Fibroblast of lung (primary cell): ENCODE measurements around the gene PAX3. TPM values are rescaled to one million over a fixed set of nuclear protein-coding genes. Genes with fewer than 3 reads are reported as not detected.

ENCODE experiments used
- DNase-seq, 2 donors: peaks; one replicate each; pipeline versions ENCODE4 v3.0.0 to v3.0.0-alpha.2; 2010; ENCODE audit warnings: low read depth in 2 of 2
- H2AFZ ChIP-seq: 2 replicates; pipeline ENCODE4 v1.5.1; 2012; ENCODE audit warnings: low read length, control low read depth, inconsistent platforms
- H3K27ac ChIP-seq: 2 replicates; pipeline ENCODE4 v1.5.1; 2011; ENCODE audit warnings: low read length, control low read depth; ENCODE audit not compliant: insufficient read depth
- H3K27me3 ChIP-seq: 2 replicates; pipeline ENCODE4 v1.5.1; 2011; ENCODE audit warnings: mild to moderate bottlenecking, low read length; ENCODE audit not compliant: control insufficient read depth, insufficient read depth
- H3K36me3 ChIP-seq: 2 replicates; pipeline ENCODE4 v1.5.1; 2011; ENCODE audit warnings: low read length; ENCODE audit not compliant: control insufficient read depth, insufficient read depth
- H3K4me1 ChIP-seq: 2 replicates; pipeline ENCODE4 v1.5.1; 2011; ENCODE audit warnings: low read length; ENCODE audit not compliant: control insufficient read depth, insufficient read depth; ENCODE audit errors: extremely low read depth
- H3K4me2 ChIP-seq: 2 replicates; pipeline ENCODE4 v1.5.1; 2011; ENCODE audit warnings: low read length, control low read depth; ENCODE audit not compliant: insufficient read depth; ENCODE audit errors: extremely low read depth
- H3K4me3 ChIP-seq, 4 experiments: fragments of 200-600 bp in 1 of 4; sonication (generic) in 1 of 4; replicated peaks in 1 of 4; 2 replicates each; pipeline ENCODE4 v1.5.1; 2011 to 2016; ENCODE audit warnings: low read length in 4 of 4, low read depth in 3 of 4, mild to moderate bottlenecking in 3 of 4, control low read depth in 2 of 4, inconsistent platforms in 1 of 4, mixed read lengths in 1 of 4; ENCODE audit not compliant: insufficient read depth in 1 of 4; ENCODE audit errors: control extremely low read depth in 1 of 4
- H3K79me2 ChIP-seq: 2 replicates; pipeline ENCODE4 v1.5.1; 2012; ENCODE audit warnings: mild to moderate bottlenecking, low read length, inconsistent platforms; ENCODE audit not compliant: control insufficient read depth, insufficient read depth
- H3K9ac ChIP-seq: 2 replicates; pipeline ENCODE4 v1.5.1; 2011; ENCODE audit warnings: mild to moderate bottlenecking, low read length, control low read depth; ENCODE audit not compliant: insufficient read depth
- H3K9me3 ChIP-seq: 2 replicates; pipeline ENCODE4 v1.5.1; 2012; ENCODE audit warnings: low read depth, low read length; ENCODE audit not compliant: control insufficient read depth, insufficient read depth
- H4K20me1 ChIP-seq: 2 replicates; pipeline ENCODE4 v1.5.1; 2011; ENCODE audit warnings: low read length; ENCODE audit not compliant: control insufficient read depth, insufficient read depth; ENCODE audit errors: extremely low read depth
- CTCF ChIP-seq, 2 donors: IDR thresholded peaks in 1 of 2; conservative IDR thresholded peaks in 1 of 2; 1 replicate in 1 of 2; 2 replicates in 1 of 2; pipeline ENCODE4 v1.5.1; 2011 to 2012; ENCODE audit warnings: low read length in 2 of 2, control low read depth in 1 of 2, inconsistent platforms in 1 of 2, low read depth in 1 of 2, mild to moderate bottlenecking in 1 of 2
- EZH2 ChIP-seq: IDR thresholded peaks from 2 replicates; pipeline ENCODE4 v1.5.1; 2012; ENCODE audit warnings: low read length, control low read depth, mild to moderate bottlenecking; ENCODE audit errors: missing control alignments
- polyA plus RNA-seq, 2 donors: library from polyadenylated mRNA; depleted of rRNA in 1 of 2; stranded (reverse) in 1 of 2; unstranded in 1 of 2; fragments of >200 nt; gene quantifications; 2 replicates each; pipeline ENCODE4 v1.2.1, GENCODE V29; 2011 to 2012; ENCODE audit warnings: missing spikeins in 1 of 2
- total RNA-seq: library from RNA; depleted of rRNA; stranded (reverse); fragments of >200 nt; gene quantifications from 2 replicates; pipeline ENCODE4 v1.2.1, GENCODE V29; 2014

PAX3 gene
- total and polyA plus RNA-seq, 2 donors (not counting 1 experiment from before 2014, with no cell fraction given) = not detected

- TF ChIP-seq EZH2 (no peak), CTCF (conservative IDR thresholded peaks at IDR 0.05 in 1 of 2, IDR thresholded peaks at IDR 0.05 in 1 of 2; ENCODE audit: low read depth in 1 of 2, low read length in 2 of 2) (no peak)
- H3K27ac ChIP-seq = no peak overlapping the region
- no peaks in the 10 kb centered on the region for H3K9me3 ChIP-seq
- no peak overlapping the region for H3K4me3 ChIP-seq
- no peaks in the 10 kb centered on the region for H3K36me3 ChIP-seq
- no peaks in the 10 kb centered on the region for H3K79me2 ChIP-seq
- H2AFZ ChIP-seq = no peak overlapping the region
- no peaks in the 10 kb centered on the region for H4K20me1 ChIP-seq
- H3K27me3 ChIP-seq = no peaks in the 10 kb centered on the region
- H3K9ac ChIP-seq = no peak overlapping the region
- no peaks in the 10 kb centered on the region for H3K4me1 ChIP-seq
- H3K4me2 ChIP-seq = no peak overlapping the region
- no peak for DNase-seq
Measured at GRCh38 chr2:222228054-222228453, 70.7 kb downstream of the PAX3 start.

- Histone ChIP-seq H3K4me2 (no peak overlapping the region), H3K4me3 (no peak overlapping the region), H4K20me1 (no peaks in the 10 kb centered on the region), H2AFZ (no peak overlapping the region), H3K36me3 (no peaks in the 10 kb centered on the region), H3K9me3 (no peaks in the 10 kb centered on the region), H3K27ac (no peak overlapping the region), H3K27me3 (no peaks in the 10 kb centered on the region), H3K79me2 (no peaks in the 10 kb centered on the region), H3K4me1 (no peaks in the 10 kb centered on the region), H3K9ac (no peak overlapping the region)
- no peak for DNase-seq
- TF ChIP-seq EZH2 (no peak), CTCF (conservative IDR thresholded peaks at IDR 0.05 in 1 of 2, IDR thresholded peaks at IDR 0.05 in 1 of 2; ENCODE audit: low read depth in 1 of 2, low read length in 2 of 2) (no peak)
Measured at GRCh38 chr2:222218786-222219185, 80.0 kb downstream of the PAX3 start.

- Histone ChIP-seq H3K4me1 (no peaks in the 10 kb centered on the region), H3K36me3 (no peaks in the 10 kb centered on the region), H4K20me1 (no peaks in the 10 kb centered on the region), H3K9ac (no peak overlapping the region), H3K27me3 (no peaks in the 10 kb centered on the region), H3K79me2 (no peaks in the 10 kb centered on the region), H3K4me2 (no peak overlapping the region), H3K27ac (no peak overlapping the region), H3K4me3 (no peak overlapping the region), H3K9me3 (no peaks in the 10 kb centered on the region), H2AFZ (no peak overlapping the region)
- DNase-seq = no peak
- TF ChIP-seq CTCF (conservative IDR thresholded peaks at IDR 0.05 in 1 of 2, IDR thresholded peaks at IDR 0.05 in 1 of 2; ENCODE audit: low read depth in 1 of 2, low read length in 2 of 2) (no peak), EZH2 (no peak)
Measured at GRCh38 chr2:222217712-222218111, 81.1 kb downstream of the PAX3 start.
